A549 (cell line): ENCODE results near the gene SMIM17. TPM values are rescaled to one million over a fixed set of nuclear protein-coding genes. Genes with fewer than 3 reads are reported as not detected.

Experiments
- ATAC-seq, 2 experiments: fragments of 200-7000 bp in 1 of 2; fragments of >200 bp in 1 of 2; cut with Nextera tagmentation in 1 of 2; cut with Tn5 transposase in 1 of 2; 3 replicates each; pipeline versions ENCODE4 v1.8.0 to v1.9.1; 2018 to 2020; ENCODE audit warnings: mild to moderate bottlenecking in 1 of 2, moderate library complexity in 1 of 2
- CTCF ChIA-PET: fragments of 300-600 bp; sonication (Branson Sonifier 250); formaldehyde crosslinking; extraction: SDS; loops from one replicate; lab custom pipeline; 2021; ENCODE audit warnings: antibody characterized with exemption, inconsistent platforms; lab: Yijun Ruan, JAX
- POLR2A ChIA-PET: fragments of 350-600 bp; formaldehyde crosslinking; extraction: SDS; loops from one replicate; lab custom pipeline; 2021; ENCODE audit warnings: antibody characterized with exemption, inconsistent platforms; lab: Yijun Ruan, JAX
- DNase-seq, 2 experiments: peaks; one replicate each; pipeline versions ENCODE4 v3.0.0 to v3.0.0-alpha.2; 2011 to 2016; ENCODE audit warnings: low read depth in 1 of 2, low spot score in 1 of 2
- FAIRE-seq: peaks from 2 replicates; lab custom pipeline; 2011; peaks lifted over from hg19 to GRCh38; lab: Jason Lieb, UNC
- H3K27ac ChIP-seq, 2 experiments: fragments of >200 bp; sonication (Bioruptor Twin); formaldehyde crosslinking; 3 replicates each; pipeline ENCODE4 v1.5.1; 2016 to 2017
- H3K4me1 ChIP-seq: fragments of >200 bp; sonication (Bioruptor Twin); formaldehyde crosslinking; 3 replicates; pipeline ENCODE4 v1.6.1; 2016
- H3K4me2 ChIP-seq: fragments of >200 bp; sonication (Bioruptor Twin); formaldehyde crosslinking; 3 replicates; pipeline ENCODE4 v1.6.1; 2016
- H3K4me3 ChIP-seq: fragments of >200 bp; sonication (Bioruptor Twin); formaldehyde crosslinking; 3 replicates; pipeline ENCODE4 v1.5.1; 2016
- H3K9me3 ChIP-seq: fragments of >200 bp; sonication (Bioruptor Twin); formaldehyde crosslinking; 3 replicates; pipeline ENCODE4 v1.6.1; 2016
- CEBPB ChIP-seq, 2 experiments: fragments of >200 bp in 1 of 2; sonication (Bioruptor Twin) in 1 of 2; formaldehyde crosslinking in 1 of 2; IDR thresholded peaks; 2 replicates each; pipeline ENCODE4 v1.6.1; 2012 to 2016
- EP300 ChIP-seq, 2 experiments: fragments of >200 bp; sonication (Bioruptor Twin); formaldehyde crosslinking; IDR thresholded peaks; 2 replicates in 1 of 2; 3 replicates in 1 of 2; pipeline ENCODE4 v1.6.1; 2016 to 2017
- ESRRA ChIP-seq: fragments of 150-350 bp; IDR thresholded peaks from 2 replicates; pipeline ENCODE4 v1.6.1; 2014; ENCODE audit warnings: mild to moderate bottlenecking, low read length, borderline replicate concordance
- FOSL2 ChIP-seq, 2 experiments: fragments of 450-650 bp in 1 of 2; fragments of >200 bp in 1 of 2; sonication (Bioruptor Twin) in 1 of 2; formaldehyde crosslinking; IDR thresholded peaks; 2 replicates each; pipeline versions ENCODE4 v1.5.0 to v1.6.1; 2016 to 2020; ENCODE audit warnings: mild to moderate bottlenecking in 1 of 2, moderate library complexity in 1 of 2
- FOXS1 ChIP-seq: fragments of 250-450 bp; sonication (Bioruptor Pico); IDR thresholded peaks from 2 replicates; pipeline ENCODE4 v1.5.0; 2020; ENCODE audit warnings: mild to moderate bottlenecking, moderate library complexity
- HDAC2 ChIP-seq: fragments of 200-600 bp; sonication (generic); IDR thresholded peaks from 2 replicates; pipeline ENCODE4 v1.6.1; 2016
- HEYL ChIP-seq: fragments of 250-450 bp; sonication (Bioruptor Pico); IDR thresholded peaks from 2 replicates; pipeline ENCODE4 v1.8.0; 2021; ENCODE audit warnings: mild to moderate bottlenecking, moderate library complexity
- HOXB13 ChIP-seq: fragments of 250-450 bp; sonication (Bioruptor Pico); IDR thresholded peaks from 2 replicates; pipeline ENCODE4 v1.5.0; 2020; ENCODE audit warnings: low read depth, mild to moderate bottlenecking, moderate library complexity
- HOXB5 ChIP-seq: fragments of 250-450 bp; sonication (Bioruptor Pico); IDR thresholded peaks from 2 replicates; pipeline ENCODE4 v1.5.0; 2020; ENCODE audit warnings: mild to moderate bottlenecking, moderate library complexity
- MYC ChIP-seq: IDR thresholded peaks from 2 replicates; pipeline ENCODE4 v1.6.1; 2012; ENCODE audit warnings: mild to moderate bottlenecking, inconsistent platforms, low read length, improper control_type of control experiment, borderline replicate concordance
- NR3C1 ChIP-seq: fragments of >200 bp; sonication (Bioruptor Twin); formaldehyde crosslinking; IDR thresholded peaks from 3 replicates; pipeline ENCODE4 v1.6.1; 2017
- POLR2A ChIP-seq: IDR thresholded peaks from 2 replicates; pipeline ENCODE4 v1.6.1; 2012; ENCODE audit warnings: mild to moderate bottlenecking, low read length
- RARB ChIP-seq: fragments of 250-450 bp; sonication (Bioruptor Pico); IDR thresholded peaks from 2 replicates; pipeline ENCODE4 v1.8.0; 2021; ENCODE audit warnings: mild to moderate bottlenecking, moderate library complexity
- RCOR1 ChIP-seq: fragments of 150-350 bp; IDR thresholded peaks from 2 replicates; pipeline ENCODE4 v1.6.1; 2014; ENCODE audit warnings: antibody characterized with exemption, low read length, low read depth
- SMC3 ChIP-seq: fragments of >200 bp; sonication (Bioruptor Twin); formaldehyde crosslinking; IDR thresholded peaks from 3 replicates; pipeline ENCODE4 v1.6.1; 2018; ENCODE audit warnings: inconsistent platforms
- TFCP2L1 ChIP-seq: fragments of 250-450 bp; sonication (Bioruptor Pico); IDR thresholded peaks from 2 replicates; pipeline ENCODE4 v1.5.0; 2021; ENCODE audit warnings: mild to moderate bottlenecking
- ZC3H11A ChIP-seq: fragments of 450-650 bp; IDR thresholded peaks from 2 replicates; pipeline ENCODE4 v1.6.1; 2014; ENCODE audit warnings: antibody characterized with exemption, mild to moderate bottlenecking
- ZFP36 ChIP-seq: fragments of 450-650 bp; IDR thresholded peaks from 2 replicates; pipeline ENCODE4 v1.6.1; 2014; ENCODE audit warnings: borderline replicate concordance; ENCODE audit not compliant: partially characterized antibody
- ZNF302 ChIP-seq: fragments of 250-450 bp; sonication (Bioruptor Pico); IDR thresholded peaks from 2 replicates; pipeline ENCODE4 v1.9.0; 2021; ENCODE audit warnings: inconsistent platforms, mild to moderate bottlenecking, moderate library complexity
- WGBS: methylation state at CpG from one replicate; pipeline ENCODE4 v1.1.6; 2017; ENCODE audit errors: missing lambda C conversion rate; 5-methylcytosine and 5-hydroxymethylcytosine counted together
- polyA plus RNA-seq, 4 experiments: library from polyadenylated mRNA; depleted of rRNA in 3 of 4; stranded (reverse); fragments of >200 nt; fragmentation: RNase III in 1 of 4; extraction: RNeasy Plus Mini Kit Qiagen cat#74134 plus additional on column Dnase treatment in 1 of 4; gene quantifications; 2 replicates in 3 of 4; 3 replicates in 1 of 4; pipeline ENCODE4 v1.2.3, GENCODE V29; 2011 to 2017
- TF ChIP-seq, protein P1 (sequence below): IDR thresholded peaks from 2 replicates; pipeline ENCODE4 v1.6.1; 2012; ENCODE audit warnings: low read depth, borderline replicate concordance
- TF ChIP-seq, protein P2 (sequence below): fragments of 150-350 bp; IDR thresholded peaks from 2 replicates; pipeline ENCODE4 v1.6.1; 2014; ENCODE audit warnings: low read depth, mild to moderate bottlenecking, low read length
- TF ChIP-seq, protein P3 (sequence below): fragments of 250-450 bp; sonication (Bioruptor Pico); IDR thresholded peaks from 2 replicates; pipeline ENCODE4 v1.5.0; 2020; ENCODE audit warnings: low read depth, mild to moderate bottlenecking, moderate library complexity

The SMIM17 gene
- polyA plus RNA-seq, 2 of the 4 experiments (the other 2 are of a cell fraction) = not detected

DNA sequence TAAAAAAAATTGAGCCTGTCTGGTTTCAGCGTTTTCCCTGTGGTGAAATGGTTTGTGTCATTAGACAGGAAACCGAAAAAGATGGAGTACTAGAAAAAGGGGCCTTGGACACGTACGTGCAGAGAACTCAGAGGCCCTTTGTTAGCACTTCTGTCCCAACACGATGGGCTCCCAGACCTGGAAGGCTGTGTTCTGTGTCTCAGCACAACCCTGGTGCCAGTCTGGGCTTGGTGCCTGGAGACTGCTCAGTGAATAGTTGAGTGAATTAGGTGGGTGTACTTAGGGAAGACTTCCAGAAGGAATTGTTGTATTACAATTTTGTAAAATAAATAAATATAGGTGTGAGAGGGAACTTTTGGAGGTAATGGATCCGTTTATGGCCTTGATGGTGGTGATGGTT is 39.1 kb upstream of the SMIM17 start:
- ATAC-seq = no peak
- FAIRE-seq = no peak
- TF ChIP-seq SMC3 (no peak), RARB (CRISPR knock-in tag) (no peak), ZNF302 (CRISPR knock-in tag) (no peak), TFCP2L1 (CRISPR knock-in tag) (no peak), ESRRA (no peak), NR3C1 (no peak), HEYL (CRISPR knock-in tag) (no peak), MYC (no peak), POLR2A (no peak), ZFP36 (no peak), CEBPB (IDR thresholded peaks at IDR 0.05) (no peak), FOXS1 (no peak), ZC3H11A (no peak), EP300 (IDR thresholded peaks at IDR 0.05) (no peak), HOXB13 (CRISPR knock-in tag) (no peak)
- TF ChIP-seq, protein P1, sequence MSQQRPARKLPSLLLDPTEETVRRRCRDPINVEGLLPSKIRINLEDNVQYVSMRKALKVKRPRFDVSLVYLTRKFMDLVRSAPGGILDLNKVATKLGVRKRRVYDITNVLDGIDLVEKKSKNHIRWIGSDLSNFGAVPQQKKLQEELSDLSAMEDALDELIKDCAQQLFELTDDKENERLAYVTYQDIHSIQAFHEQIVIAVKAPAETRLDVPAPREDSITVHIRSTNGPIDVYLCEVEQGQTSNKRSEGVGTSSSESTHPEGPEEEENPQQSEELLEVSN = no peak
- TF ChIP-seq, protein P2, sequence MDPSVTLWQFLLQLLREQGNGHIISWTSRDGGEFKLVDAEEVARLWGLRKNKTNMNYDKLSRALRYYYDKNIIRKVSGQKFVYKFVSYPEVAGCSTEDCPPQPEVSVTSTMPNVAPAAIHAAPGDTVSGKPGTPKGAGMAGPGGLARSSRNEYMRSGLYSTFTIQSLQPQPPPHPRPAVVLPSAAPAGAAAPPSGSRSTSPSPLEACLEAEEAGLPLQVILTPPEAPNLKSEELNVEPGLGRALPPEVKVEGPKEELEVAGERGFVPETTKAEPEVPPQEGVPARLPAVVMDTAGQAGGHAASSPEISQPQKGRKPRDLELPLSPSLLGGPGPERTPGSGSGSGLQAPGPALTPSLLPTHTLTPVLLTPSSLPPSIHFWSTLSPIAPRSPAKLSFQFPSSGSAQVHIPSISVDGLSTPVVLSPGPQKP = no peak
- TF ChIP-seq, protein P3, sequence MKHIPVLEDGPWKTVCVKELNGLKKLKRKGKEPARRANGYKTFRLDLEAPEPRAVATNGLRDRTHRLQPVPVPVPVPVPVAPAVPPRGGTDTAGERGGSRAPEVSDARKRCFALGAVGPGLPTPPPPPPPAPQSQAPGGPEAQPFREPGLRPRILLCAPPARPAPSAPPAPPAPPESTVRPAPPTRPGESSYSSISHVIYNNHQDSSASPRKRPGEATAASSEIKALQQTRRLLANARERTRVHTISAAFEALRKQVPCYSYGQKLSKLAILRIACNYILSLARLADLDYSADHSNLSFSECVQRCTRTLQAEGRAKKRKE (CRISPR knock-in tag) = no peak
- ChIA-PET POLR2A (no interaction called here), CTCF (no interaction called here)
- Histone ChIP-seq H3K9me3 (peaks cover 91% of the 10 kb centered on the region), H3K4me1 (no peaks in the 10 kb centered on the region), H3K27ac (no peak overlapping the region), H3K4me2 (no peak overlapping the region), H3K4me3 (no peak overlapping the region)
- 84% methylated on average over 6 of the region's 6 CpGs for WGBS
- DNase-seq = no peak

DNA sequence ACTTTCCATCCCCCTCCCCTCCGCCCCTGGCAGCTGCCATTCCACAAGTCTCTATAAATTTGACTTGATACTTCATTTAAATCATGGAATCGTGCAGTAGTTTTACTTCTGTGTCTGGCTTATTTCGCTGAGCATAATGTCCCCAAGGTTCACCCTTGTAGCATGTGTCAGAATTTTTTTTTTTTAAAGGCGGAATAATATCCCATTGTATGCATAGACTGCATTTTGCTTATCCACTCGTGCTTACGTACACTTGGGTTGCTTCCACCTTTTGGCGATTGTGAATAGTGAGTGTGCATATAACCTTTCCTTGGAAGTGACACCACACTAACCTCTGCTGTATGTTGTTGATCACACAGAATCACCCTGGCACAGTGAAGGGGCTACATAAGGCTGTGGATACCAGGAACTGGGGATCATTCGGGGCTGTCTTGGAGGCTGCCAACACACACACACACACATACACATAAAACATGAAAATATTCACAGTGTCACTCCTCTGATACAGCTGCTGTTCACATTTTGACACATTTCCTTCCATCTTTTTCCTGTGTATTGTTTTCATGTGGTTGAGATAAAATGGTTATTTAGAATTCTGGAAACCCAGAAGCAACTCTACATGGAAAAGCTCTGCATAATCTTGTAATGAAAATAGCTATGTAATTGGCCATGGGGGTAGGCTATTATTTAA is 34.5 kb upstream of the SMIM17 start:
- no peaks in the 10 kb centered on the region for H3K4me1 ChIP-seq
- ATAC-seq (no peak), DNase-seq (no peak), FAIRE-seq (no peak)
- WGBS = 91% methylated on average over 8 of the region's 8 CpGs
- H3K27ac ChIP-seq = no peak overlapping the region
- H3K4me2 ChIP-seq = no peak overlapping the region
- peaks cover 100% of the 10 kb centered on the region for H3K9me3 ChIP-seq
- TF ChIP-seq ZNF302 (CRISPR knock-in tag) (no peak), HOXB13 (CRISPR knock-in tag) (no peak)
- POLR2A ChIA-PET = no interaction called here
- H3K4me3 ChIP-seq = no peak overlapping the region
- CTCF ChIA-PET = no interaction called here

DNA sequence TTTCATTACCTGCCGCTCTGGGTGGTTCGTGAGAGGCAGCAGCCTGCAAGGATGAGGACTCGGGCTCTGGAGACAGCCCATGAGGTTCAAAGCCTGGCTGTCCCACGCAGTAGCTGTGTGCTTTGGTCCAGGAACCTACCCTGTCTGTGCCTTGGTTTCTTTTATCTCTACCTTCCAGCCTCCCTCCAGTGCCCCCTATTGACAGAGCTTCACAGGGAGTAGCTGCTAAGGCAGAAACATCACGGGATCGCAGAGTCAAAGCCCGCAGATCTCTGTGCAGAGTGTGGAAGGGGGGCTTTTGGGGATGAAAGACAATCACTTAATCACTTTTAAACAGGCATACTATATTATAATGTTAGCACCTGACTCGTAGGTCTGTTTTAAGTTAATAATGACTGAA is 31.7 kb upstream of the SMIM17 start:
- no peak for DNase-seq
- POLR2A ChIA-PET = no interaction called here
- no peak overlapping the region for H3K27ac ChIP-seq
- H3K4me3 ChIP-seq = no peak overlapping the region
- no peak for TF ChIP-seq FOXS1
- TF ChIP-seq HDAC2 = no peak
- no peak for TF ChIP-seq HOXB5
- TF ChIP-seq RCOR1 = no peak
- TF ChIP-seq FOSL2 (IDR thresholded peaks at IDR 0.05) = no peak
- TF ChIP-seq FOSL2 (CRISPR knock-in tag; IDR thresholded peaks at IDR 0.05) = no peak
- TF ChIP-seq, all 56 proteins: peak for 0
- H3K4me2 ChIP-seq = no peak overlapping the region
- H3K4me1 ChIP-seq = no peaks in the 10 kb centered on the region
- 88% methylated on average over 8 of the region's 8 CpGs for WGBS
- FAIRE-seq (no peak), ATAC-seq (no peak)
- peaks cover 94% of the 10 kb centered on the region for H3K9me3 ChIP-seq
- CTCF ChIA-PET = interaction anchor here (1.1 kb wide), 1 partner anchor 22 kb away, joined by 3 read pairs; no protein-coding TSS in a partner anchor
